Activated CD8-positive, alpha-beta T cell treated with anti-CD3 and anti-CD28 coated beads for 36 hours (primary cell): ENCODE measurements around the gene IGFN1. TPM values are rescaled to one million over a fixed set of nuclear protein-coding genes. Genes with fewer than 3 reads are reported as not detected.

Experiments used
- ATAC-seq: fragments of 200-7000 bp; cut with Tn5 transposase; one replicate; pipeline ENCODE4 v1.10.0; 2021; ENCODE audit warnings: mild to moderate bottlenecking, moderate library complexity
- CTCF ChIA-PET: fragments of 350-600 bp; sonication (Branson Sonifier 250); formaldehyde crosslinking; loops from one replicate; lab custom pipeline; 2021; ENCODE audit warnings: antibody characterized with exemption; lab: Charles Lee
- POLR2A ChIA-PET: fragments of 350-600 bp; sonication (Branson Sonifier 250); formaldehyde crosslinking; loops from one replicate; lab custom pipeline; 2021; ENCODE audit warnings: antibody characterized with exemption; lab: Charles Lee
- DNase-seq: peaks from one replicate; pipeline ENCODE4 v3.0.0-alpha.2; 2020
- H3K27ac Mint-ChIP-seq: one replicate; pipeline ENCODE4 v1.8.0; 2021; ENCODE audit warnings: mild to moderate bottlenecking, mixed read lengths
- H3K27me3 Mint-ChIP-seq: one replicate; pipeline ENCODE4 v1.8.0; 2021; ENCODE audit warnings: mixed read lengths
- H3K36me3 Mint-ChIP-seq: one replicate; pipeline ENCODE4 v1.8.0; 2021; ENCODE audit warnings: low read depth, mixed read lengths
- H3K4me1 Mint-ChIP-seq: one replicate; pipeline ENCODE4 v1.8.0; 2021; ENCODE audit warnings: low read depth, mixed read lengths
- H3K4me3 Mint-ChIP-seq: one replicate; pipeline ENCODE4 v1.8.0; 2021; ENCODE audit warnings: mild to moderate bottlenecking, moderate library complexity, mixed read lengths
- H3K9me3 Mint-ChIP-seq: one replicate; pipeline ENCODE4 v1.8.0; 2021; ENCODE audit warnings: mixed read lengths
- intact Hi-C: fragments of 100-400 bp; cut with micrococcal nuclease; formaldehyde crosslinking; loops from one replicate; pipeline ENCODE4 v1.10.0; 2022
- total RNA-seq, 2 experiments: library from RNA; stranded (reverse); gene quantifications; one replicate each; pipeline ENCODE4 v1.2.3, GENCODE V29; 2021
- TF ChIP-seq, protein P1 (sequence below): fragments of 200-600 bp; IDR thresholded peaks from one replicate; pipeline ENCODE4 v1.8.0; 2022; ENCODE audit warnings: antibody characterized with exemption, mild to moderate bottlenecking

Gene IGFN1
- total RNA-seq, 2 experiments from 2014 or later, result not detected

DNA sequence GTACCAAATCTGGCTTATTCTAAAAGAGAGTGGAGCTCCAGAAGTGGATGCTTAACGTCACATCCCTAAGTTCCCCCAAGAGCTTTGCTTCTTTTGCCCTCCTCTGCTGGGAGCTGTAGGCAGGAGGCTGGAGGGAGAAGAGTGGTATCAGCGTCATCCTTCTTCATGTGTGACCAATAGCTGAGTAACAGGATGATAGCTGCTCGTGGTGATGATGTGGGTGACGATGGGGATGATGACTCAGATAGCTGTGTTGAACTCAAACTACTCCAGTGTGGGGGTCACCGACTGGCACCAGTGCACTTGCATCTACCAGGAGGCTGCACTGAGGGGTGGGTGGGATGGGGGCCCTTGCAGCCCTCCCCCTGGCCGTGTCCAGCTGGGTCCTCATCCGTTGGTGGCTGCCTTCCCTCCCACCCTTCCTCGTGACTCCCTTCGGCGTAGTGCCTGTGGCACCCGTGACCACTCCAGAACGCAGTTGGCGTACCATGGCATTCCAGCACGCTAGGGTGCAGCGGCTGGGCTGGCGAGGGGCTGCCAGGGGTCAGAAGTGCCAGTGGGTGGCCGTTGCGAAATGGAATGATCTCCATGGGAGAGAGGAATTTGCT is 1.1 kb downstream of the IGFN1 start:
- Mint-ChIP-seq H3K4me1 (peaks cover 3% of the 10 kb centered on the region), H3K9me3 (no peaks in the 10 kb centered on the region), H3K27me3 (peaks cover 13% of the 10 kb centered on the region), H3K27ac (no peak overlapping the region), H3K4me3 (no peak overlapping the region), H3K36me3 (no peaks in the 10 kb centered on the region)
- DNase-seq (peak; percentile 76), ATAC-seq (peak; percentile 99)
- TF ChIP-seq, protein P1, sequence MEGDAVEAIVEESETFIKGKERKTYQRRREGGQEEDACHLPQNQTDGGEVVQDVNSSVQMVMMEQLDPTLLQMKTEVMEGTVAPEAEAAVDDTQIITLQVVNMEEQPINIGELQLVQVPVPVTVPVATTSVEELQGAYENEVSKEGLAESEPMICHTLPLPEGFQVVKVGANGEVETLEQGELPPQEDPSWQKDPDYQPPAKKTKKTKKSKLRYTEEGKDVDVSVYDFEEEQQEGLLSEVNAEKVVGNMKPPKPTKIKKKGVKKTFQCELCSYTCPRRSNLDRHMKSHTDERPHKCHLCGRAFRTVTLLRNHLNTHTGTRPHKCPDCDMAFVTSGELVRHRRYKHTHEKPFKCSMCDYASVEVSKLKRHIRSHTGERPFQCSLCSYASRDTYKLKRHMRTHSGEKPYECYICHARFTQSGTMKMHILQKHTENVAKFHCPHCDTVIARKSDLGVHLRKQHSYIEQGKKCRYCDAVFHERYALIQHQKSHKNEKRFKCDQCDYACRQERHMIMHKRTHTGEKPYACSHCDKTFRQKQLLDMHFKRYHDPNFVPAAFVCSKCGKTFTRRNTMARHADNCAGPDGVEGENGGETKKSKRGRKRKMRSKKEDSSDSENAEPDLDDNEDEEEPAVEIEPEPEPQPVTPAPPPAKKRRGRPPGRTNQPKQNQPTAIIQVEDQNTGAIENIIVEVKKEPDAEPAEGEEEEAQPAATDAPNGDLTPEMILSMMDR, result no peak
- ChIA-PET CTCF (interaction anchor here (0.6 to 1.0 kb wide), 2 partner anchors 43 to 72 kb away, joined by 3 read pairs; no protein-coding TSS in a partner anchor), POLR2A (no interaction called here)
- intact Hi-C loops, result no loop called here

DNA sequence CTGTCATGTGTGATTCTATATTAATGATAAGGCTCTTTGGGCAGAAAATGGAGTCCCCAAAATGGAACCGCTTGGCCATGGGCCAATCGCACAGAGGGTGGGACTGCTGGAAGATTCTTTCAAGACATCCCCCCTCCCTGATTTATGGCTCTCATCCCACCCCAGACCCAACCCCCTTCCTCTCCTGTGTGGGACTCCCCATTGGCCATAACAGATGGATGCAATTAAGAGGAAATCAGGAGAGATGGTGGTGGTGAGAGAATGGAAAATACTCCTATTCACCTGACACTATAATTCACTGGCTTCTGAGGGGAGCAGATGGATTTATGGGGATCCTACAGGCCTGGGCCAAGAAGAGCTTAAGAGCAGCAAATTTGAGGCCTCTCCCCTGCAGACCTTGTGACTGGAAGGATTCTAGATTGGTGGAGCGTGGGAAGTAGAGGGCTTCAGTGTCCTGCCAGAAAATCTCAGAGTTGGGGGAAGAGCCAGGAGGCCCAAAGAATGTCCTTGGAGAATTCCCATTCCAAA is 1.7 kb downstream of the IGFN1 start:
- ChIA-PET CTCF (interaction anchor here (0.6 to 1.3 kb wide), 4 partner anchors 9 to 73 kb away, joined by 3 read pairs; no protein-coding TSS in a partner anchor), POLR2A (no interaction called here)
- H3K4me3 Mint-ChIP-seq, result no peak overlapping the region
- DNase-seq (no peak), ATAC-seq (no peak)
- TF ChIP-seq, protein P1, result no peak
- H3K27ac Mint-ChIP-seq, result no peak overlapping the region
- H3K9me3 Mint-ChIP-seq, result no peaks in the 10 kb centered on the region
- H3K36me3 Mint-ChIP-seq, result no peaks in the 10 kb centered on the region
- intact Hi-C loops, result no loop called here
- H3K27me3 Mint-ChIP-seq, result peaks cover 13% of the 10 kb centered on the region
- peaks cover 3% of the 10 kb centered on the region for H3K4me1 Mint-ChIP-seq

DNA sequence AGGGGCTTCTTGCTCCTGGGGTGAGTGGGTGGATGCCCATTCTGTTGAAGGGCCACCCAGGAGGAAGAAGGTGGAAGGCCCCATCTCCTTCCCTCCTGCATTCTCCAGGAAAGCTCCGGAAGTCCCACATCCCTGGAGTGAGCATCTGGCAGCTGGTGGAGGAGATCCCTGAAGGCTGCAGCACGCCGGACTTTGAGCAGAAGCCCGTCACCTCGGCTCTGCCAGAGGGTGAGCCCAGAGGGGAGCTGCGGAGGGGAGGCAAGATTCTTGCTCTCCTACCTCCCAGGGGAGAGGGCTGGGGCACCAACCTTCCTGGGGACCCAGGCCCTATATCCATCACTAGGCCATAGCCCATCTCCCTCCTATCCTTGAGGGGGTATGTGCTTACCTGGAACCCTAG is 3.4 kb downstream of the IGFN1 start:
- ATAC-seq, result no peak
- ChIA-PET CTCF (no interaction called here), POLR2A (no interaction called here)
- no peak overlapping the region for H3K4me3 Mint-ChIP-seq
- peaks cover 3% of the 10 kb centered on the region for H3K4me1 Mint-ChIP-seq
- no peaks in the 10 kb centered on the region for H3K36me3 Mint-ChIP-seq
- no peak for DNase-seq
- no peak overlapping the region for H3K27ac Mint-ChIP-seq
- no peaks in the 10 kb centered on the region for H3K9me3 Mint-ChIP-seq
- H3K27me3 Mint-ChIP-seq, result peaks cover 7% of the 10 kb centered on the region
- TF ChIP-seq, protein P1, result no peak
- intact Hi-C loops, result no loop called here

DNA sequence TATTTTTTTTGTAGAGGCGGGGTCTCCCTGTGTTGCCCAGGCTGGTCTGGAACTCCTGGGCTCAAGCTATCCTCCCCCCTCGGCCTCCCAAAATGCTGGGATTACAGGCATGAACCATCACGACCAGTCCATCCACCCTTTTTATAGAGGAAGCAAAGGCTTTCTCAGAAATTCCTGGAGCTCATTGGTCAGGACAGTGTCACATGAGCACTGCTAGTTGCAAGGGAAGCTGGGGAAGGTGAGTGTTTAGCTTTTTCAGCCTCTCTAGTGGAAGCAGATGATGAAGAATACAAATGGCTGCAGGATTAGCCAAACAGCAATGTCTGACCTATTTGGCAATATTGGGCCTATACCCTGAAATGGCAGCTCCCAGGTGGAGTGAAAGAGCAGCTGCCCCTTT is 8.0 kb downstream of the IGFN1 start:
- TF ChIP-seq, protein P1, result no peak
- no peaks in the 10 kb centered on the region for H3K9me3 Mint-ChIP-seq
- no peak overlapping the region for H3K27ac Mint-ChIP-seq
- no peaks in the 10 kb centered on the region for H3K4me1 Mint-ChIP-seq
- intact Hi-C loops, result no loop called here
- ChIA-PET CTCF (interaction anchor here (1.2 kb wide), 1 partner anchor 50 kb away, joined by 4 read pairs; no protein-coding TSS in a partner anchor), POLR2A (no interaction called here)
- ATAC-seq, result no peak
- H3K4me3 Mint-ChIP-seq, result no peak overlapping the region
- no peaks in the 10 kb centered on the region for H3K36me3 Mint-ChIP-seq
- H3K27me3 Mint-ChIP-seq, result no peaks in the 10 kb centered on the region
- no peak for DNase-seq

DNA sequence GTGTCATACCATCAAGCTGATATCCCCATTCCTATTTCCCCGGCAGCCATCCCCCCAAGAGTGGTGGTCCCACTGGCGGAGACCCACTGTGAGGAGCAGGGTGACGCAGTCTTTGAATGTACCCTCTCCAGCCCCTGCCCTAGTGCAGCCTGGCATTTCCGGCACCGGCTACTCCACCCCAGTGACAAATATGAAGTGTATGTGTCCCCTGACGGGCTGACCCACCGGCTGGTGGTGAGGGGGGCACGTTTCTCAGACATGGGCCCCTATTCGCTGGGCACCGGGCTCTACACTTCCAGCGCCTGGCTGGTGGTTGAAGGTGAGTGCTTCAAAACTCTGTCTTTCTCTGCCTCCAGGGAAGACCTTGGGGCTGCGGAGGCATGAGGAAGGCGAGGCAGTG is 14.4 kb downstream of the IGFN1 start:
- H3K4me3 Mint-ChIP-seq, result no peak overlapping the region
- DNase-seq (no peak), ATAC-seq (no peak)
- no peaks in the 10 kb centered on the region for H3K9me3 Mint-ChIP-seq
- H3K27ac Mint-ChIP-seq, result no peak overlapping the region
- intact Hi-C loops, result no loop called here
- no peaks in the 10 kb centered on the region for H3K36me3 Mint-ChIP-seq
- no peaks in the 10 kb centered on the region for H3K27me3 Mint-ChIP-seq
- CTCF ChIA-PET, result no interaction called here
- H3K4me1 Mint-ChIP-seq, result no peaks in the 10 kb centered on the region
- TF ChIP-seq, protein P1, result no peak
- POLR2A ChIA-PET, result no interaction called here
